Measurements from ENCODE around the gene ZNF92.

- TF ChIP-seq PATZ1 (CRISPR knock-in tag; IDR thresholded peaks at IDR 0.05) (no peak), CTCF (CRISPR knock-in tag; IDR thresholded peaks at IDR 0.05) (no peak), EZH2 (conservative IDR thresholded peaks at IDR 0.05; ENCODE audit: low read depth, low read length) (no peak)
Observed at GRCh38 chr7:65449505-65449852, 75.8 kb downstream of the ZNF92 start.
